ENCODE measurements around the gene UQCRC2.

- TF ChIP-seq, protein P1, sequence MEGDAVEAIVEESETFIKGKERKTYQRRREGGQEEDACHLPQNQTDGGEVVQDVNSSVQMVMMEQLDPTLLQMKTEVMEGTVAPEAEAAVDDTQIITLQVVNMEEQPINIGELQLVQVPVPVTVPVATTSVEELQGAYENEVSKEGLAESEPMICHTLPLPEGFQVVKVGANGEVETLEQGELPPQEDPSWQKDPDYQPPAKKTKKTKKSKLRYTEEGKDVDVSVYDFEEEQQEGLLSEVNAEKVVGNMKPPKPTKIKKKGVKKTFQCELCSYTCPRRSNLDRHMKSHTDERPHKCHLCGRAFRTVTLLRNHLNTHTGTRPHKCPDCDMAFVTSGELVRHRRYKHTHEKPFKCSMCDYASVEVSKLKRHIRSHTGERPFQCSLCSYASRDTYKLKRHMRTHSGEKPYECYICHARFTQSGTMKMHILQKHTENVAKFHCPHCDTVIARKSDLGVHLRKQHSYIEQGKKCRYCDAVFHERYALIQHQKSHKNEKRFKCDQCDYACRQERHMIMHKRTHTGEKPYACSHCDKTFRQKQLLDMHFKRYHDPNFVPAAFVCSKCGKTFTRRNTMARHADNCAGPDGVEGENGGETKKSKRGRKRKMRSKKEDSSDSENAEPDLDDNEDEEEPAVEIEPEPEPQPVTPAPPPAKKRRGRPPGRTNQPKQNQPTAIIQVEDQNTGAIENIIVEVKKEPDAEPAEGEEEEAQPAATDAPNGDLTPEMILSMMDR (IDR thresholded peaks at IDR 0.05; ENCODE audit: low read depth, low read length, poor library complexity, severe bottlenecking) = no peak
- no peak for TF ChIP-seq EZH2phosphoT487 (IDR thresholded peaks at IDR 0.05; ENCODE audit: borderline replicate concordance, low read length)
Observed at GRCh38 chr16:21994856-21995465, 41.8 kb downstream of the UQCRC2 start.
